Measurements from ENCODE around the gene KLHL30. TPM values are rescaled to one million over a fixed set of nuclear protein-coding genes. Genes with fewer than 3 reads are reported as not detected.

The KLHL30 gene
- total and polyA plus RNA-seq, 3 donors from 2014 or later: 0.16 to 0.37 (median 0.29) TPM

DNA sequence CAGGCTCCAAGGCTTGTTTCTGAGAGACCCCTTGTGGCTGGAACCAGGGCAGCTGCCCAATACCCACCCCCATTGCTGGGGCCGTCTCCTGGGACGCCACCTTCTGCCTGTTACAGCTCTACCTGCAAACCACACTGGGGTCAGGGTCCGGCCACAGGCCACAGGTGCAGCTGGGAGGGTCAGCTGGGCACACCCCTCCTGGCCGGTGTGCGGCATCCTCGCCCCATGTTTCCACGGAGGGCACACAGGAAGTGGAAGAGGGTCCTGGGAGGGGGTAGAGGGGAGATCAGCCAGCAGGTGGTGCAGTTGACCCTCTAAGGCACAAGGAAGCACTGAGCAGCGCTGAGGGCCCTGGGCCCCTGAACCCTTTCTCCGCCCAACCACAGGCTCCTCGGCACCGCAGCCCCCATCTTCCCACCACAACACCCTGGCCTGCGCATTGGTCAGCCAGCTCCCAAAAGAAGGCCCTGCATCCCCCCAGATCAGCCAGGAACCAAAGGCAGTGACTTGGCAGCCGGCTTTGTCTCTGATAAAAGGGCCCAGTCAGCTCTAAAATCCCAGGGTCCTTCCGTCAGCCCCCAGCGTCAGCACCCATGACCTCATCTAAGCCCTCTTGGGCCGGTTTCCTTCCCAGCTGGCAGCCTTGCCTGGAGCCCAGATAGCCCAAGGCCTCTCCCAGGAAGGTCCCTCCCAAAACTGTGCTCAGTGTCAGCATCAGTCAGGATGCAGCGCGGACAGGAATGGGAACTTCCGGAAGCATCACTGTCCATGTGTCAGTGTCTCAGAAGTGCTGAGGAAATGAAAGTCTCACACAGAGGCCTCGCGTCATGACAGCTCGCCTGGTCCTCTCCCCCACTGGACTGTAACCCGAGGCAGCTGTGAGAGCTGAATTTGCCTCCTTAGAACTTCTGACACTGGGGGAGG, 22.0 kb downstream of the KLHL30 start:
- TF ChIP-seq, protein P1, sequence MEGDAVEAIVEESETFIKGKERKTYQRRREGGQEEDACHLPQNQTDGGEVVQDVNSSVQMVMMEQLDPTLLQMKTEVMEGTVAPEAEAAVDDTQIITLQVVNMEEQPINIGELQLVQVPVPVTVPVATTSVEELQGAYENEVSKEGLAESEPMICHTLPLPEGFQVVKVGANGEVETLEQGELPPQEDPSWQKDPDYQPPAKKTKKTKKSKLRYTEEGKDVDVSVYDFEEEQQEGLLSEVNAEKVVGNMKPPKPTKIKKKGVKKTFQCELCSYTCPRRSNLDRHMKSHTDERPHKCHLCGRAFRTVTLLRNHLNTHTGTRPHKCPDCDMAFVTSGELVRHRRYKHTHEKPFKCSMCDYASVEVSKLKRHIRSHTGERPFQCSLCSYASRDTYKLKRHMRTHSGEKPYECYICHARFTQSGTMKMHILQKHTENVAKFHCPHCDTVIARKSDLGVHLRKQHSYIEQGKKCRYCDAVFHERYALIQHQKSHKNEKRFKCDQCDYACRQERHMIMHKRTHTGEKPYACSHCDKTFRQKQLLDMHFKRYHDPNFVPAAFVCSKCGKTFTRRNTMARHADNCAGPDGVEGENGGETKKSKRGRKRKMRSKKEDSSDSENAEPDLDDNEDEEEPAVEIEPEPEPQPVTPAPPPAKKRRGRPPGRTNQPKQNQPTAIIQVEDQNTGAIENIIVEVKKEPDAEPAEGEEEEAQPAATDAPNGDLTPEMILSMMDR (IDR thresholded peaks at IDR 0.05): no peak
- TF ChIP-seq POLR2A (IDR thresholded peaks at IDR 0.05): no peak
- Histone ChIP-seq H3K4me1 (no peaks in the 10 kb centered on the region), H3K36me3 (ENCODE audit: low read depth, missing control alignments) (no peaks in the 10 kb centered on the region), H3K9me3 (no peaks in the 10 kb centered on the region), H3K27me3 (no peaks in the 10 kb centered on the region), H3K27ac (no peak overlapping the region), H3K4me3 (no peak overlapping the region)
- intact Hi-C loops (cut with DNase I; ENCODE audit: low total_unique reads): no loop called here
- WGBS, 2 donors: 40 to 65% methylated on average over 1 to 23 of the region's 23 CpGs
- DNase-seq: no peak

DNA sequence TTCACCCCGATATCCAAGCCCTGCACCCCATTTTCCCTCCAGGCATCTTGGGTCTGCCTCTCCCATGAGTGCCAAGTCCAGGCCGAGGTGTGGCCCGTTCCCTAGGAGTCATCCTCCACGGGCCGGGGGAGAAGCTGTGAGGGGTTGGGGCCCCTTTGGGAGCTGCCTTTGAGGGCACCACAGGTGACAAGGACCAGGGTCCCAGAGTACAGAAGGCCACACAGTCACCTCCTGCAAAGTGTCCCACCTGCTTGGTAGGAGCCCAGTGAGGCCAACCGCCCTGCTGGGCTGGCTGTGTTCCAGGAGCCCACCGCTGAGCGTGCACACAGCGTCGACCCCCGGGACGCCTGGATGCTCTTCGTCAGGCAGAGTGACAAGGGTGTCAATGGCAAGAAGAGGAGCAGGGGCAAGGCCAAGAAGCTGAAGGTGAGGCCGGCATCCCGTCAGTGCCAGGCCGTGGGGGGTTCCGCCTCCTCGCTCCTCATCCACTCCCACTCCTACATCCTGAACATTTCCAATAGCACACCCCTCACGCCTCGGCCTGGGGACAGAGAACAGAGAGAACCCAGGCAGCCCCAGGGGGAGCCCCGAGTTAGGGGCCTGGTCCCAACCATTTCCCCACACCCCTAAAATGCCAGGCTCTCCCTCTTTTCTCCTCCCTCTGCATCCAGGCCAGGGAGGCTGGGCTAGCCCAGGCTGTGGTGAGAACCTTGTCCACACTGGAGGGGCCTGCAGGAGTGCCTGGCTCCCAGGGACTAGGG, 23.0 kb downstream of the KLHL30 start:
- no peak overlapping the region for H3K4me3 ChIP-seq
- H3K27me3 ChIP-seq: no peaks in the 10 kb centered on the region
- H3K4me1 ChIP-seq: peaks cover 1% of the 10 kb centered on the region
- no peak for DNase-seq
- TF ChIP-seq POLR2A (IDR thresholded peaks at IDR 0.05): no peak
- TF ChIP-seq, protein P1 (IDR thresholded peaks at IDR 0.05): no peak
- no peaks in the 10 kb centered on the region for H3K9me3 ChIP-seq
- intact Hi-C loops (cut with DNase I; ENCODE audit: low total_unique reads): no loop called here
- H3K27ac ChIP-seq: no peak overlapping the region
- H3K36me3 ChIP-seq (ENCODE audit: low read depth, missing control alignments): no peaks in the 10 kb centered on the region
- WGBS, 2 donors: 88 to 91% methylated on average over 14 to 21 of the region's 21 CpGs

DNA sequence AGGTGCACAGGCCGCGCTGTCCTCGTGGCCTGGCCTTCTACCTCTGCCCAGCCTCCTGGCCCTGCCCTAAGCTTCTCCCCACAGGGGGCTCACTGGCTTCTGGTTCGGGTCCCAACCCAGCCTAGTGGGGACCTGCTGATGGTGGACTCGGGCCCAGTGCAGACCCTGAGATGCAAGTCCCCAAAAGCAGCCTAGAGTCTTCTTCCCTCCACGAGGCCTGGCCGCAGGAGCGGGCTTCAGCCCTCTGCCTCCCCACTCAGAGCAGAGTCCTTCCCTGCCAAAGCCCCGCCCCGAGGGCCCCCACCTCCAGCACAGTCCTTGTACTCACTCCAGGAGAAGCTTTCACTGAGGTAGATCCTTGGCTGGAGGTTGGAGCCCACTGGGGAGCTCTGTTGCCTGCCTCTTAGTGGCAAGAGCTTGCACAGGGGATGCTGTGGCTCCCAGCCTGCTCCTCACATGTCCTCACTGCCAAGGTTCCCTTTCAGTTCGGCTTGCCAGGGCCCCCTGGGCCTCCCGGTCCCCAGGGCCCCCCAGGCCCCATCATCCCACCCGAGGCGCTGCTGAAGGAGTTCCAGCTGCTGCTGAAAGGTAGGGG, 23.9 kb downstream of the KLHL30 start:
- WGBS, 2 donors: 66 to 89% methylated on average over 2 to 14 of the region's 14 CpGs
- Histone ChIP-seq H3K27me3 (no peaks in the 10 kb centered on the region), H3K4me3 (no peak overlapping the region), H3K4me1 (peaks cover 8% of the 10 kb centered on the region), H3K9me3 (no peaks in the 10 kb centered on the region), H3K27ac (no peak overlapping the region), H3K36me3 (ENCODE audit: low read depth, missing control alignments) (no peaks in the 10 kb centered on the region)
- no peak for DNase-seq
- TF ChIP-seq POLR2A (IDR thresholded peaks at IDR 0.05): no peak
- TF ChIP-seq, protein P1 (IDR thresholded peaks at IDR 0.05): no peak
- intact Hi-C loops (cut with DNase I; ENCODE audit: low total_unique reads): no loop called here

DNA sequence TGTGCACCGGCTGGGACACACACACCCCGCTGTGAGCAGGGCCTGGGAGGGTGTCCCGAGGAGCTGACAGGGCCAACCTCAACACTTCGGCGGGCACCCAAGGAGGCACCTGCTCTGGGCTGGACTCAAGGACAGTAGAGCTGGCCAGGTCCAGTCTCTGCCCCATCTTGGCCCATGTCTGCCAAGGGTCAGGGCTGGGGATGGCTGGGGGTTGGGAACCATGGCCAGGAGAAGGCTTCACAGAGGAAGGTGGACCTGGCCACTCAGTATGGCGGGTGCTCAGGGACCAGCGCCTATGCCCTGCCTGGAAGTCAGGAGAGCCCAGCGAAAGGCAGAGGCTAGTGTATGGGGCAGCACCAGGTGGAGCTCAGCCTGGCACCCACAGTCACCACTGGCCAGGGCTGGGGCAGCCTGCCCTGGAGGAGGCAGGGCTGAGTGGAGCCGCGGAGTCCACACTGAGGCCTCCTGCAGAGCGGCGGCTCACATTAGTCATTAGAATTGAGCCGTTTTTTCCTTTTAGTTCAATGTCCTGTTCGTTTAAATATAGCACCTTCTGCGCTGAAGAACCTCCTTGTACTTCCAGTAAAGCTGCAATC, 24.5 kb downstream of the KLHL30 start:
- H3K4me3 ChIP-seq: no peak overlapping the region
- intact Hi-C loops (cut with DNase I; ENCODE audit: low total_unique reads): no loop called here
- no peaks in the 10 kb centered on the region for H3K9me3 ChIP-seq
- no peak overlapping the region for H3K27ac ChIP-seq
- H3K27me3 ChIP-seq: no peaks in the 10 kb centered on the region
- peaks cover 8% of the 10 kb centered on the region for H3K4me1 ChIP-seq
- DNase-seq: no peak
- TF ChIP-seq, protein P1 (IDR thresholded peaks at IDR 0.05): no peak
- TF ChIP-seq POLR2A (IDR thresholded peaks at IDR 0.05): no peak
- no peaks in the 10 kb centered on the region for H3K36me3 ChIP-seq (ENCODE audit: low read depth, missing control alignments)
- WGBS, 2 donors: 30 to 69% methylated on average over 9 to 15 of the region's 15 CpGs
